Vagina (tissue), 2 donors: ENCODE data around the gene HOXD12.

Source experiments
- CTCF ChIP-seq, 3 experiments: fragments of 450-650 bp in 2 of 3; fragments of 200-600 bp in 1 of 3; sonication (generic) in 1 of 3; IDR thresholded peaks; one replicate each; pipeline ENCODE4 v1.5.1; 2017 to 2019; ENCODE audit warnings: antibody characterized with exemption in 3 of 3, mild to moderate bottlenecking in 2 of 3, moderate library complexity in 2 of 3
- POLR2A ChIP-seq, 2 donors: fragments of 450-650 bp; IDR thresholded peaks; one replicate each; pipeline ENCODE4 v1.6.1; 2017; ENCODE audit warnings: antibody characterized with exemption in 2 of 2, mild to moderate bottlenecking in 2 of 2, moderate library complexity in 2 of 2
- POLR2AphosphoS5 ChIP-seq, 2 donors: sonication (generic); formaldehyde crosslinking; IDR thresholded peaks; one replicate each; pipeline ENCODE4 v1.9.0; 2017; ENCODE audit warnings: antibody characterized with exemption in 2 of 2, mild to moderate bottlenecking in 2 of 2, low read depth in 1 of 2; ENCODE audit not compliant: insufficient read depth in 1 of 2

- TF ChIP-seq POLR2A (IDR thresholded peaks at IDR 0.05), result no peak
- TF ChIP-seq CTCF (IDR thresholded peaks at IDR 0.05), result no peak
- TF ChIP-seq POLR2AphosphoS5 (IDR thresholded peaks at IDR 0.05; ENCODE audit: insufficient read depth in 1 of 2, low read depth in 1 of 2), result no peak
Measured at GRCh38 chr2:176067589-176068418, 31.8 kb upstream of the HOXD12 start.
